HG03571 (cell line): ENCODE measurements around the gene NHSL1.

ENCODE experiments used
- ATAC-seq: cut with Tn5 transposase; IDR thresholded peaks from one replicate; pipeline ENCODE4 v1.9.1; 2021; ENCODE audit not compliant: unreplicated experiment

The NHSL1 gene

GRCh38 chr6:138523347-138524210 lies 24.3 kb upstream of the NHSL1 start:
- no peak for ATAC-seq

- no peak for ATAC-seq
Observed at GRCh38 chr6:138522611-138523010, 23.3 kb upstream of the NHSL1 start.

GRCh38 chr6:138521790-138522189 lies 22.5 kb upstream of the NHSL1 start:
- ATAC-seq: no peak

GRCh38 chr6:138520463-138520862 lies 21.2 kb upstream of the NHSL1 start:
- ATAC-seq: no peak

- peak; percentile 41 for ATAC-seq
Observed at GRCh38 chr6:138518054-138518453, 18.8 kb upstream of the NHSL1 start.

- ATAC-seq: peak; percentile 77
Observed at GRCh38 chr6:138517635-138518034, 18.3 kb upstream of the NHSL1 start.

- ATAC-seq: no peak
Observed at GRCh38 chr6:138515657-138516248, 16.5 kb upstream of the NHSL1 start.

GRCh38 chr6:138514860-138515540 lies 15.7 kb upstream of the NHSL1 start:
- ATAC-seq: no peak

GRCh38 chr6:138512609-138513008 lies 13.3 kb upstream of the NHSL1 start:
- ATAC-seq: no peak

GRCh38 chr6:138510093-138510492 lies 10.8 kb upstream of the NHSL1 start:
- ATAC-seq: no peak

GRCh38 chr6:138509371-138509770 lies 10.1 kb upstream of the NHSL1 start:
- ATAC-seq: no peak

- no peak for ATAC-seq
Observed at GRCh38 chr6:138508676-138508988, 9.3 kb upstream of the NHSL1 start.

- ATAC-seq: no peak
Observed at GRCh38 chr6:138507977-138508675, 8.8 kb upstream of the NHSL1 start.

- no peak for ATAC-seq
Observed at GRCh38 chr6:138504764-138505689, 5.7 kb upstream of the NHSL1 start.

- no peak for ATAC-seq
Observed at GRCh38 chr6:138503881-138504680, 4.8 kb upstream of the NHSL1 start.

GRCh38 chr6:138502546-138502945 lies 3.3 kb upstream of the NHSL1 start:
- ATAC-seq: no peak

GRCh38 chr6:138500867-138501446 lies 1.7 kb upstream of the NHSL1 start:
- no peak for ATAC-seq

GRCh38 chr6:138500045-138500665 lies 861 bp upstream of the NHSL1 start:
- ATAC-seq: no peak
